ENCODE data around the gene NAA25.

- TF ChIP-seq POLR2AphosphoS5 (IDR thresholded peaks at IDR 0.05; ENCODE audit: borderline replicate concordance, low read depth, low read length) = no peak
- no peak for TF ChIP-seq EZH2 (IDR thresholded peaks at IDR 0.05)
- no peak for TF ChIP-seq FOXP2 (optimal IDR thresholded peaks at IDR 0.05; ENCODE audit: control extremely low read depth, extremely low read length, insufficient read depth)
Measured at GRCh38 chr12:112148031-112148513, 39.5 kb upstream of the NAA25 start.
